ENCODE results near the gene ARHGAP6.

DNA sequence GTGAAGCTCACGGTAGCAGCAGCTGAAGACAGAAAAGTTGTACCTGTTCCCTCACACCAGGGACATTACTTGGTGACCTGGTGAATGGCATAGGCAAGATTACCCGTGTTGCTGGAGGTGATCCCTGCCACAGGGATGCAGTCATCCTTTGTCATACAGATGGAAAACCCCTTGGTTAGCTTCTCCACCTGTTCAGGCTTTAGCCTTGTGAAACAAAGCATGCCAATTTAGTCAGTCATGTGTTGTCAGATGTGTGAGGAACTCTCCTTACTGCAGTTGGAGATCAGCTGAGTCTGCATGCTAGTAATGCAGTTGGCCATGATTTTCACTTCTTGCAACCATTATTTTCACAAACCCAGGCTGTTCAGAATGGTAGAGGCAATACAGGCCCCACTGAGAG, 331.6 kb downstream of the ARHGAP6 start:
- TF ChIP-seq, protein P1, sequence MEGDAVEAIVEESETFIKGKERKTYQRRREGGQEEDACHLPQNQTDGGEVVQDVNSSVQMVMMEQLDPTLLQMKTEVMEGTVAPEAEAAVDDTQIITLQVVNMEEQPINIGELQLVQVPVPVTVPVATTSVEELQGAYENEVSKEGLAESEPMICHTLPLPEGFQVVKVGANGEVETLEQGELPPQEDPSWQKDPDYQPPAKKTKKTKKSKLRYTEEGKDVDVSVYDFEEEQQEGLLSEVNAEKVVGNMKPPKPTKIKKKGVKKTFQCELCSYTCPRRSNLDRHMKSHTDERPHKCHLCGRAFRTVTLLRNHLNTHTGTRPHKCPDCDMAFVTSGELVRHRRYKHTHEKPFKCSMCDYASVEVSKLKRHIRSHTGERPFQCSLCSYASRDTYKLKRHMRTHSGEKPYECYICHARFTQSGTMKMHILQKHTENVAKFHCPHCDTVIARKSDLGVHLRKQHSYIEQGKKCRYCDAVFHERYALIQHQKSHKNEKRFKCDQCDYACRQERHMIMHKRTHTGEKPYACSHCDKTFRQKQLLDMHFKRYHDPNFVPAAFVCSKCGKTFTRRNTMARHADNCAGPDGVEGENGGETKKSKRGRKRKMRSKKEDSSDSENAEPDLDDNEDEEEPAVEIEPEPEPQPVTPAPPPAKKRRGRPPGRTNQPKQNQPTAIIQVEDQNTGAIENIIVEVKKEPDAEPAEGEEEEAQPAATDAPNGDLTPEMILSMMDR (conservative IDR thresholded peaks at IDR 0.05; ENCODE audit: low read depth in 2 of 2) = no peak
- TF ChIP-seq EZH2 (IDR thresholded peaks at IDR 0.05; ENCODE audit: low read depth, unreplicated experiment) = no peak
- no peak for TF ChIP-seq POLR2AphosphoS5 (IDR thresholded peaks at IDR 0.05; ENCODE audit: low read depth)
- TF ChIP-seq, protein P2, sequence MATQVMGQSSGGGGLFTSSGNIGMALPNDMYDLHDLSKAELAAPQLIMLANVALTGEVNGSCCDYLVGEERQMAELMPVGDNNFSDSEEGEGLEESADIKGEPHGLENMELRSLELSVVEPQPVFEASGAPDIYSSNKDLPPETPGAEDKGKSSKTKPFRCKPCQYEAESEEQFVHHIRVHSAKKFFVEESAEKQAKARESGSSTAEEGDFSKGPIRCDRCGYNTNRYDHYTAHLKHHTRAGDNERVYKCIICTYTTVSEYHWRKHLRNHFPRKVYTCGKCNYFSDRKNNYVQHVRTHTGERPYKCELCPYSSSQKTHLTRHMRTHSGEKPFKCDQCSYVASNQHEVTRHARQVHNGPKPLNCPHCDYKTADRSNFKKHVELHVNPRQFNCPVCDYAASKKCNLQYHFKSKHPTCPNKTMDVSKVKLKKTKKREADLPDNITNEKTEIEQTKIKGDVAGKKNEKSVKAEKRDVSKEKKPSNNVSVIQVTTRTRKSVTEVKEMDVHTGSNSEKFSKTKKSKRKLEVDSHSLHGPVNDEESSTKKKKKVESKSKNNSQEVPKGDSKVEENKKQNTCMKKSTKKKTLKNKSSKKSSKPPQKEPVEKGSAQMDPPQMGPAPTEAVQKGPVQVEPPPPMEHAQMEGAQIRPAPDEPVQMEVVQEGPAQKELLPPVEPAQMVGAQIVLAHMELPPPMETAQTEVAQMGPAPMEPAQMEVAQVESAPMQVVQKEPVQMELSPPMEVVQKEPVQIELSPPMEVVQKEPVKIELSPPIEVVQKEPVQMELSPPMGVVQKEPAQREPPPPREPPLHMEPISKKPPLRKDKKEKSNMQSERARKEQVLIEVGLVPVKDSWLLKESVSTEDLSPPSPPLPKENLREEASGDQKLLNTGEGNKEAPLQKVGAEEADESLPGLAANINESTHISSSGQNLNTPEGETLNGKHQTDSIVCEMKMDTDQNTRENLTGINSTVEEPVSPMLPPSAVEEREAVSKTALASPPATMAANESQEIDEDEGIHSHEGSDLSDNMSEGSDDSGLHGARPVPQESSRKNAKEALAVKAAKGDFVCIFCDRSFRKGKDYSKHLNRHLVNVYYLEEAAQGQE (IDR thresholded peaks at IDR 0.05; ENCODE audit: unreplicated experiment) = no peak
- no peak for TF ChIP-seq EZH2phosphoT487 (IDR thresholded peaks at IDR 0.05; ENCODE audit: unreplicated experiment)
- TF ChIP-seq, protein P3, sequence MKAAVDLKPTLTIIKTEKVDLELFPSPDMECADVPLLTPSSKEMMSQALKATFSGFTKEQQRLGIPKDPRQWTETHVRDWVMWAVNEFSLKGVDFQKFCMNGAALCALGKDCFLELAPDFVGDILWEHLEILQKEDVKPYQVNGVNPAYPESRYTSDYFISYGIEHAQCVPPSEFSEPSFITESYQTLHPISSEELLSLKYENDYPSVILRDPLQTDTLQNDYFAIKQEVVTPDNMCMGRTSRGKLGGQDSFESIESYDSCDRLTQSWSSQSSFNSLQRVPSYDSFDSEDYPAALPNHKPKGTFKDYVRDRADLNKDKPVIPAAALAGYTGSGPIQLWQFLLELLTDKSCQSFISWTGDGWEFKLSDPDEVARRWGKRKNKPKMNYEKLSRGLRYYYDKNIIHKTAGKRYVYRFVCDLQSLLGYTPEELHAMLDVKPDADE (IDR thresholded peaks at IDR 0.05) = no peak
- no peak for TF ChIP-seq ZNF331 (CRISPR knock-in tag; IDR thresholded peaks at IDR 0.05; ENCODE audit: low read depth)
